ENCODE measurements around the gene ANXA6.

- TF ChIP-seq CTCF (IDR thresholded peaks at IDR 0.05; ENCODE audit: insufficient read depth, low read depth, low read length), result no peak
- no peak for TF ChIP-seq EZH2 (IDR thresholded peaks at IDR 0.05; ENCODE audit: insufficient read depth, low read length)
Measured at GRCh38 chr5:151060742-151061141, 96.8 kb downstream of the ANXA6 start.
